Fibroblast of gingiva (primary cell): ENCODE measurements around the gene NDUFB7.
A peak's percentile ranks its signal among the peaks of the same experiment; 100 is the strongest.
"Not testable (repeated sequence)": the region's sequence is repeated elsewhere in the genome, so short reads cannot be mapped to it uniquely, and the experiment has no call there.

Source experiments
- DNase-seq: peaks from one replicate; pipeline ENCODE4 v3.0.0-alpha.2; 2011; ENCODE audit warnings: low read depth

NDUFB7 gene

GRCh38 chr19:14570864-14571527, 870 bp downstream of the NDUFB7 start:
- DNase-seq, result no peak

- no peak for DNase-seq
Measured at GRCh38 chr19:14567079-14567478, 4.8 kb downstream of the NDUFB7 start.

GRCh38 chr19:14566712-14567077, 5.2 kb downstream of the NDUFB7 start:
- DNase-seq, result no peak

- DNase-seq, result no peak
Measured at GRCh38 chr19:14565765-14566711, 5.8 kb downstream of the NDUFB7 start.

GRCh38 chr19:14565298-14565679, 6.6 kb downstream of the NDUFB7 start:
- DNase-seq, result no peak

- not testable (repeated sequence) for DNase-seq
Measured at GRCh38 chr19:14564652-14565297, 7.1 kb downstream of the NDUFB7 start.

GRCh38 chr19:14563989-14564651, 7.7 kb downstream of the NDUFB7 start:
- DNase-seq, result peak; percentile 52

GRCh38 chr19:14563590-14563926, 8.3 kb downstream of the NDUFB7 start:
- DNase-seq, result no peak

- no peak for DNase-seq
Measured at GRCh38 chr19:14562660-14563589, 8.9 kb downstream of the NDUFB7 start.

- peak; percentile 83 for DNase-seq
Measured at GRCh38 chr19:14561847-14562351, 10.0 kb downstream of the NDUFB7 start.

- DNase-seq, result no peak
Measured at GRCh38 chr19:14561249-14561648, 10.6 kb downstream of the NDUFB7 start.

GRCh38 chr19:14560776-14561108, 11.1 kb downstream of the NDUFB7 start:
- no peak for DNase-seq

GRCh38 chr19:14559916-14560775, 11.7 kb downstream of the NDUFB7 start:
- DNase-seq, result no peak

- no peak for DNase-seq
Measured at GRCh38 chr19:14558370-14559066, 13.3 kb downstream of the NDUFB7 start.

- DNase-seq, result peak; percentile 74
Measured at GRCh38 chr19:14556662-14557188, 15.1 kb downstream of the NDUFB7 start.

- DNase-seq, result no peak
Measured at GRCh38 chr19:14555918-14556661, 15.8 kb downstream of the NDUFB7 start.

GRCh38 chr19:14554382-14554812, 17.5 kb downstream of the NDUFB7 start:
- DNase-seq, result no peak

- DNase-seq, result no peak
Measured at GRCh38 chr19:14553939-14554243, 18.0 kb downstream of the NDUFB7 start.
